WTC11 (cell line): ENCODE measurements around the gene CXCL16.

Source experiments
- JUN ChIP-seq: sonication (generic); formaldehyde crosslinking; IDR thresholded peaks from 2 replicates; pipeline ENCODE4 v1.8.0; 2023; ENCODE audit warnings: mild to moderate bottlenecking, missing genetic modification reagents
- TF ChIP-seq, protein P1 (sequence below): sonication (generic); formaldehyde crosslinking; conservative IDR thresholded peaks from 2 replicates; pipeline ENCODE4 v1.8.1; 2022; ENCODE audit warnings: mild to moderate bottlenecking, missing genetic modification reagents

DNA sequence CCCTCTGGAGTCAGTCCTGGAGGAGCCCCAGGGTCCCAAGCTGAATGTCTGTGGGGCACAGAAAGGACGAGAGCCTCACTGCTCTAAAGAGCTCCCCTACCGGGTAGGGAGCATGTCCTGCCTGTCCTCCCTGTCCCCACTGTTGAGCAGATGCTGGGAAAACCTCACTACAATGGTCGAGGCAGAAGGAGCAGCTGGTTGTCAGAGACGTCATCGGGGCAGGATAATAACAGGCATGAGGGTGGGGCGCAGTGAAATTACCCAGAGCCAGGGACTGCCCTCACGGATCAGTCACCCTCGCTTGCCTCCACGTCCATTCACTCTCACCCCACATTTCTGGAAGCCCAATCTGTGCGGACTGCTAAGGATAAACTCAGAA, 32.5 kb upstream of the CXCL16 start:
- TF ChIP-seq, protein P1, sequence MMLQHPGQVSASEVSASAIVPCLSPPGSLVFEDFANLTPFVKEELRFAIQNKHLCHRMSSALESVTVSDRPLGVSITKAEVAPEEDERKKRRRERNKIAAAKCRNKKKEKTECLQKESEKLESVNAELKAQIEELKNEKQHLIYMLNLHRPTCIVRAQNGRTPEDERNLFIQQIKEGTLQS (CRISPR knock-in tag) = no peak
- no peak for TF ChIP-seq JUN (CRISPR knock-in tag)
